ENCODE measurements around the gene RAB38. TPM values are rescaled to one million over a fixed set of nuclear protein-coding genes. Genes with fewer than 3 reads are reported as not detected.

RAB38 gene
- total RNA-seq, 2 experiments from 2014 or later = 1.6 to 1.9 TPM

DNA sequence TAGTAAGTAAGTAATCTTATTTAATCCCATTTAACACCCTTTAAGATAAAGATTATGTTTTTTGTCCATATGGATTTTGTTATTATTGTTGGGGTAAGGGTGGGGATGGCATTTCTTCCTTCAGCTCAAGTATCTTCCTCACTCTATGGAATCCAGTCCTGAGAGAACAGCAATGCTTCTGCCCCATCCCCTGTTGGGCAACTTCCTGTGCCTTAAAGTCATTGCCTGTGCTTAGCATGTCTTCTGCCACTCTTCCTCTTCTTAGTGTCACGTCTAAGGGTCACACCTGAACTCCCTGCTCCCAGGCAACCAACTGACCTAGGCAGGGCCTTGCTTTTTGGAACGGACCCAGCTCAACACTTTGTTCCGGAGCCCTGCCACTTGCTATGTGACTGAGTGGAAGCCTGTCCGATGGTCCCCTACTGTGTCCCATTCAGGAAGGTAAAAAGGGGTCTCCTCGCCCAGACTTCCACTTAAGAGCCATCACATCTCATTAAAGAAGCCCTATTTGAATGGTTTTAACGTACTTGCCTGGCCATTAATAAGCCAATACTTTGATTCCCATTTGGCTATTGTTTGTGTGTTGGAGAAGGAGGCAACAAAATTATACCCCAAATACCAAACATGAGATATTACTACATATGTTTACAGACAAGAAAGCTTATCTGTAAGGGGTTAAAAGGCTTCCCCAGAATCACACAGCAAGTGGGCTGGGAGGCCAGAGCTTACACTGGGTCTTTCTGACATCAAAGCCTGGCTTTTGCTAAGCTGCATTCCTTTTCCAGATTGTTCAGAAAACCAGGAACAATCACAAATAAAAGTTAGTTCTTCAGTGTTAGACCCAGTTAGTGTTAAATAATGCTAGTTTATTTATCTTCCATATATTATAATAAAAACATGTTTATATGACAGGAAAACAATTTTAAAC is 59.2 kb downstream of the RAB38 start:
- Mint-ChIP-seq H3K4me1 (no peaks in the 10 kb centered on the region), H3K27me3 (no peaks in the 10 kb centered on the region), H3K27ac (no peak overlapping the region), H3K9me3 (no peaks in the 10 kb centered on the region), H3K36me3 (ENCODE audit: low read depth) (no peaks in the 10 kb centered on the region), H3K4me3 (no peak overlapping the region)
- no peak for DNase-seq
- ChIA-PET POLR2A (no interaction called here), CTCF (no interaction called here)

DNA sequence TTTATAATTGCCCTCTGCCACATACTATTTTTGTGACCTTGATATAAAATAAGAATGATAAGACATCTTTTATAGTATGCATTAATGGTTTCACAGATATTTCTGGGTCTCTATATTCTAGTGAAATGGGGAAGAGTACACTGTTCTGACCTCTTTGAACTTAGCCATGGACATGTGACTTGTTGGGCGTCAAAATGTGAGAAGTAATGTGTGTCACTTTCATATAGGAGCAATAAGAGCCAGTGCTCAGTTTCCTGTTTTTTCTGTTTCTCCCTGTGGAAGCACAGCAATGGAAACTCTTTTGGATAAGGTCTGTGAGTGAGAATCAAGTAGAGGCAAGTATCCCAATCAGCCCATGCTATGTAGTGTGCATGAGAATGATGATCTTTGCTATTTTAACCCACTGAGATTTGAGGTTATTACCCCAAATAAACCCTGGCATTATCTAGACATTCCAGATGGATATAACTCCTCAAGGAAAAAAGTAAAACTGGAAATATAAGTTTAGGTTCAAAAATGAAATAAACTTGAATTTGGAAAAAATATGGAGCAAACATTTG is 60.7 kb downstream of the RAB38 start:
- Mint-ChIP-seq H3K4me3 (no peak overlapping the region), H3K27me3 (no peaks in the 10 kb centered on the region), H3K9me3 (no peaks in the 10 kb centered on the region), H3K4me1 (no peaks in the 10 kb centered on the region), H3K27ac (no peak overlapping the region), H3K36me3 (ENCODE audit: low read depth) (no peaks in the 10 kb centered on the region)
- DNase-seq = no peak
- POLR2A ChIA-PET = no interaction called here
- CTCF ChIA-PET = no interaction called here

- Mint-ChIP-seq H3K27me3 (peaks cover 16% of the 10 kb centered on the region), H3K36me3 (ENCODE audit: low read depth) (no peaks in the 10 kb centered on the region), H3K4me3 (no peak overlapping the region), H3K27ac (no peak overlapping the region), H3K4me1 (no peaks in the 10 kb centered on the region), H3K9me3 (no peaks in the 10 kb centered on the region)
- DNase-seq = no peak
- ChIA-PET CTCF (interaction anchor here (1.9 kb wide), 1 partner anchor 438 kb away, joined by 5 read pairs; no protein-coding TSS in a partner anchor), POLR2A (no interaction called here)
Observed at GRCh38 chr11:88106666-88107065, 68.6 kb downstream of the RAB38 start.

- Mint-ChIP-seq H3K4me3 (no peak overlapping the region), H3K27ac (no peak overlapping the region), H3K9me3 (no peaks in the 10 kb centered on the region), H3K36me3 (ENCODE audit: low read depth) (no peaks in the 10 kb centered on the region), H3K27me3 (peaks cover 17% of the 10 kb centered on the region), H3K4me1 (no peaks in the 10 kb centered on the region)
- CTCF ChIA-PET = interaction anchor here (1.9 kb wide), 1 partner anchor 438 kb away, joined by 5 read pairs; no protein-coding TSS in a partner anchor
- no peak for DNase-seq
- POLR2A ChIA-PET = no interaction called here
Observed at GRCh38 chr11:88105951-88106350, 69.3 kb downstream of the RAB38 start.

DNA sequence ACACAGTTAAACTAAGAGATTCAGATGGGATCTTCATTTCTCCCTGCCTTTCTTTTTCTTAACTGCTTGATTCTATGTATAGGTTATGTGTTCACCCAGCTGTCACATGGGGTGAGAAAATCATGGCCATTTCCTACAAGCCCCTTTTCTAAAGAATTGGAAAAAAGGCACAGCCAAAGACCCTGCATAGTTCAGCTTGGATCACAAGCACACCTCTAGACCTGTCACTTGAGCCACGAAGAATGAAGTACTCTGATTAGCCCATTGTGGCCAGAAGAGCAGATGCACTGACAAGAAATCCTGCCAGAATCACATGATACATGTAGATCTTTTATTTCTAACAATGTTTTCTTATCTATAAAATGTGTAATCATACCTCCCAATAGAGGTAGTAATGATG is 69.7 kb downstream of the RAB38 start:
- H3K27ac Mint-ChIP-seq = no peak overlapping the region
- POLR2A ChIA-PET = no interaction called here
- CTCF ChIA-PET = interaction anchor here (1.9 kb wide), 1 partner anchor 439 kb away, joined by 5 read pairs; no protein-coding TSS in a partner anchor

GRCh38 chr11:88104408-88104807 is 70.8 kb downstream of the RAB38 start:
- H3K27ac Mint-ChIP-seq = no peak overlapping the region
- H3K36me3 Mint-ChIP-seq (ENCODE audit: low read depth) = no peaks in the 10 kb centered on the region
- H3K4me1 Mint-ChIP-seq = no peaks in the 10 kb centered on the region
- DNase-seq = no peak
- ChIA-PET POLR2A (no interaction called here), CTCF (interaction anchor here (1.5 to 1.6 kb wide), 2 partner anchors 432 to 439 kb away, joined by 3 to 4 read pairs; no protein-coding TSS in a partner anchor)
- H3K27me3 Mint-ChIP-seq = peaks cover 22% of the 10 kb centered on the region
- H3K9me3 Mint-ChIP-seq = no peaks in the 10 kb centered on the region
- no peak overlapping the region for H3K4me3 Mint-ChIP-seq

More for the DNA sequence above, 69.7 kb downstream of the RAB38 start:
- no peak for DNase-seq
- no peak overlapping the region for H3K4me3 Mint-ChIP-seq
- no peaks in the 10 kb centered on the region for H3K36me3 Mint-ChIP-seq (ENCODE audit: low read depth)
- peaks cover 19% of the 10 kb centered on the region for H3K27me3 Mint-ChIP-seq
- H3K9me3 Mint-ChIP-seq = no peaks in the 10 kb centered on the region
- no peaks in the 10 kb centered on the region for H3K4me1 Mint-ChIP-seq

DNA sequence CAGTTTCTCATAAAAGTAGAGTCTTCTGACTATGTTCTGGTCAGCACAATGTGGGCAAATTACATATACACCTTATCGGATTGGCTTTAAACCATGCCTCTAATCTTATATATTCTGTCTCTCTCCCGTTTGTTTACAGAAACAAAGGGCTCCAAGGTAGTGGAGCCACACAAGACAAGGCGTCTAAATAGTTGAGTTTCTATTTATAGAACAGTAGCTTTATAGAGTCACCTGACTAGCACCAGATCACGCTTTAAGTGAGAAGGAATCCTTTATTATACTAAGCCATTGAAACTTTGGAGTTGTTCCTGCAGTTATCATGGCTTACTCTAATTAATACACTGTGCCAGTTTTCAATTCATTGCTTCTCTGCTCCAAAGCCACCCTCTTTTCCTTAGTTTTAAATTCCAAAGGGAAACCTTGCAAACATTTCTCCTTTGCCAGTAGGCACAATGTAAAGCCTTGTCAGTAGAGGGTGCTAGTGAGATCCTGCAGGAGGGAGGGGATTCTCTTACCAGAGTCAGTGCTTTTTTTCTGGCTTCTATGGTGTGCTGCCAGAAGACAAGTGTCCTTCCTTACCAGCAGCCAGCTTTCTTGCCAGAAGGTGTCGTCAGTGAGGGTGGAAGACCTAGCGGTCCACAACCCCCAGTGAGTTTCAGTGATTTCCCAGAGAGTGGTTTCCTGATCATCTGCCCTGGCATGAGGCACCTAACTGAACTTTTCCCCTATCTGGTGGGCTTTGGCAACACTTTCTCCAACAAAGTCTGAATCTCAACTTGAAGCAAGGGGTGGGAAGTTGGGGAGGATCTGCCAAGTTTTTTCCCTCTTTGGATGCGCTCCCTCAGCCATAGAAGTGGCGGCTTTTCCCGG is 71.7 kb downstream of the RAB38 start:
- Mint-ChIP-seq H3K9me3 (no peaks in the 10 kb centered on the region), H3K27ac (no peak overlapping the region), H3K4me1 (no peaks in the 10 kb centered on the region), H3K36me3 (ENCODE audit: low read depth) (no peaks in the 10 kb centered on the region), H3K27me3 (peaks cover 25% of the 10 kb centered on the region), H3K4me3 (no peak overlapping the region)
- peak; percentile 52 for DNase-seq
- ChIA-PET CTCF (interaction anchor here (0.9 to 1.6 kb wide), 3 partner anchors 433 to 448 kb away, joined by 3 to 4 read pairs (median 3); no protein-coding TSS in a partner anchor), POLR2A (no interaction called here)

DNA sequence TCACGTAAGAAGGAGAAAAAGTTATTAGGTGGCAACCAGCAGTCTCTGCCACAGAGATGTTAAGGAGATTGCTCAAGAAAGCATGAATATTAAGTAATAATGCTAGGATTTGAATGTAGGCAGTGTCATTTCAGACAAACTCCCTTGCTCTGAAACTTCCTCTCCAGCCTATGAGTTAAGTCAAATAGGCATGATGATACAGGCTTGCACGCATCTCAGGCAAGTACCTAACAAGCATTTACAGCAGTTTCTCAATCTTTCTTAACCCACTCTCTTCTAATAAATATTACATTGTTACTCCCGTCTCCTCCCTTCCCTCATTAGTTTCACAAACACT is 72.7 kb downstream of the RAB38 start:
- Mint-ChIP-seq H3K9me3 (no peaks in the 10 kb centered on the region), H3K36me3 (ENCODE audit: low read depth) (no peaks in the 10 kb centered on the region)
- CTCF ChIA-PET = no interaction called here

GRCh38 chr11:88101881-88102597 is 73.2 kb downstream of the RAB38 start:
- no peaks in the 10 kb centered on the region for H3K36me3 Mint-ChIP-seq (ENCODE audit: low read depth)
- ChIA-PET CTCF (no interaction called here), POLR2A (no interaction called here)
- no peaks in the 10 kb centered on the region for H3K9me3 Mint-ChIP-seq
- H3K4me1 Mint-ChIP-seq = no peaks in the 10 kb centered on the region
- DNase-seq = no peak
- H3K4me3 Mint-ChIP-seq = no peak overlapping the region
- no peak overlapping the region for H3K27ac Mint-ChIP-seq
- peaks cover 16% of the 10 kb centered on the region for H3K27me3 Mint-ChIP-seq

More for the DNA sequence above, 72.7 kb downstream of the RAB38 start:
- H3K4me1 Mint-ChIP-seq = no peaks in the 10 kb centered on the region
- H3K4me3 Mint-ChIP-seq = no peak overlapping the region
- no peak for DNase-seq
- POLR2A ChIA-PET = no interaction called here
- H3K27ac Mint-ChIP-seq = no peak overlapping the region
- H3K27me3 Mint-ChIP-seq = peaks cover 18% of the 10 kb centered on the region

- no peak overlapping the region for H3K4me3 Mint-ChIP-seq
- H3K9me3 Mint-ChIP-seq = no peaks in the 10 kb centered on the region
- H3K27ac Mint-ChIP-seq = no peak overlapping the region
- CTCF ChIA-PET = no interaction called here
- no peaks in the 10 kb centered on the region for H3K4me1 Mint-ChIP-seq
- POLR2A ChIA-PET = no interaction called here
- no peak for DNase-seq
- H3K36me3 Mint-ChIP-seq (ENCODE audit: low read depth) = no peaks in the 10 kb centered on the region
- H3K27me3 Mint-ChIP-seq = peaks cover 9% of the 10 kb centered on the region
Observed at GRCh38 chr11:88100151-88100550, 75.1 kb downstream of the RAB38 start.

DNA sequence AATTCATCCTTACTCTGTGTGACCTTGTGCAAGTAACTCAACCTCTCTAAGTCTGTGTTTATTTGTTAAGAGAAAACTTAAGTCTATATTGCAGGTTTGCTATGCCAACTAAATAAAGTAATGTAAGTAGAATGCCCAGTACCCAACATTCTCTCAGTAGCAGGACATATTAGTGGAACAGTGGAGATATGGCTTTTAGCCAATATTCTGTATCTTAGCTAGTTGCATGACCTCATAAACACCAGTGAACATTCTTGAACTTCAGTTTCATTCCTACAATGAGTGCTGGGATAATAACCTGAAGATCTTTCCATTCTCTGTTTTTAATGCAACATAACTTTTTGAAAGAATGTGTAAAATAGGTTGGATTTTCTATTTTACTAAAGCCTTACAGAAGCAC is 77.0 kb downstream of the RAB38 start:
- Mint-ChIP-seq H3K27ac (no peak overlapping the region), H3K36me3 (ENCODE audit: low read depth) (no peaks in the 10 kb centered on the region), H3K27me3 (peaks cover 9% of the 10 kb centered on the region), H3K4me1 (no peaks in the 10 kb centered on the region), H3K9me3 (no peaks in the 10 kb centered on the region), H3K4me3 (no peak overlapping the region)
- DNase-seq = no peak
- ChIA-PET POLR2A (no interaction called here), CTCF (no interaction called here)

GRCh38 chr11:88089134-88089533 is 86.1 kb downstream of the RAB38 start:
- no peaks in the 10 kb centered on the region for H3K9me3 Mint-ChIP-seq

More at GRCh38 chr11:88089134-88089533, 86.1 kb downstream of the RAB38 start:
- Mint-ChIP-seq H3K27ac (no peak overlapping the region), H3K4me1 (no peaks in the 10 kb centered on the region), H3K27me3 (peaks cover 15% of the 10 kb centered on the region), H3K4me3 (no peak overlapping the region), H3K36me3 (ENCODE audit: low read depth) (no peaks in the 10 kb centered on the region)
- ChIA-PET POLR2A (no interaction called here), CTCF (no interaction called here)
- DNase-seq = no peak
